GM19438 (cell line): ENCODE results near the gene PCDHGA8.
"Not testable (repeated sequence)": the region's sequence is repeated elsewhere in the genome, so short reads cannot be mapped to it uniquely, and the experiment has no call there.

ENCODE experiments used
- ATAC-seq: cut with Tn5 transposase; IDR thresholded peaks from one replicate; pipeline ENCODE4 v1.9.1; 2021; ENCODE audit warnings: low read depth; ENCODE audit not compliant: unreplicated experiment

The PCDHGA8 gene

GRCh38 chr5:141392429-141393198, at the start of gene PCDHGA8:
TSS of gene PCDHGA8 (plus strand) at chr5:141392633. CDS start at chr5:141392814, 181 bp downstream.
- ATAC-seq = no peak

GRCh38 chr5:141342773-141343172, 49.7 kb upstream of the PCDHGA8 start:
- no peak for ATAC-seq

GRCh38 chr5:141343242-141343952, 49.0 kb upstream of the PCDHGA8 start, which contains the start of gene PCDHGA3:
TSS of gene PCDHGA3 (plus strand) at chr5:141343829. CDS start at chr5:141344034, 205 bp downstream.
- ATAC-seq = no peak

- ATAC-seq = no peak
These were observed 48.4 kb upstream of the PCDHGA8 start for GRCh38 chr5:141343953-141344463.

- ATAC-seq = no peak
These were observed 47.1 kb upstream of the PCDHGA8 start for GRCh38 chr5:141345327-141345726.

GRCh38 chr5:141346017-141346416, 46.4 kb upstream of the PCDHGA8 start:
- ATAC-seq = not testable (repeated sequence)

- peak; percentile 95 for ATAC-seq
These were observed 42.4 kb upstream of the PCDHGA8 start, which contains the start of gene PCDHGB1 for GRCh38 chr5:141349917-141350619. TSS of gene PCDHGB1 (plus strand) at chr5:141350099. CDS start at chr5:141350261, 162 bp downstream.

GRCh38 chr5:141351591-141351990, 40.8 kb upstream of the PCDHGA8 start:
- no peak for ATAC-seq

- ATAC-seq = no peak
These were observed 37.4 kb upstream of the PCDHGA8 start, which contains the start of gene PCDHGA4 for GRCh38 chr5:141354900-141355469. TSS of gene PCDHGA4 (plus strand) at chr5:141355021. CDS start at chr5:141355108, 87 bp downstream.

- no peak for ATAC-seq
These were observed 36.8 kb upstream of the PCDHGA8 start for GRCh38 chr5:141355641-141356040.

- no peak for ATAC-seq
These were observed 36.3 kb upstream of the PCDHGA8 start for GRCh38 chr5:141356133-141356532.

- no peak for ATAC-seq
These were observed 35.5 kb upstream of the PCDHGA8 start for GRCh38 chr5:141356950-141357349.

GRCh38 chr5:141359790-141360426, 32.5 kb upstream of the PCDHGA8 start, which contains the start of gene PCDHGB2:
TSS of gene PCDHGB2 (plus strand) at chr5:141359994. CDS start at chr5:141360136, 142 bp downstream.
- ATAC-seq = no peak

GRCh38 chr5:141360685-141361084, 31.7 kb upstream of the PCDHGA8 start:
- ATAC-seq = no peak

- ATAC-seq = no peak
These were observed 29.7 kb upstream of the PCDHGA8 start for GRCh38 chr5:141362719-141363118.

GRCh38 chr5:141363952-141364660, 28.3 kb upstream of the PCDHGA8 start, which contains the start of gene PCDHGA5:
TSS of gene PCDHGA5 (plus strand) at chr5:141364162. CDS start at chr5:141364331, 169 bp downstream.
- ATAC-seq = no peak

GRCh38 chr5:141366016-141366896, 26.2 kb upstream of the PCDHGA8 start:
- ATAC-seq = no peak
